NCI-H2227 (cell line): ENCODE data around the gene WBP2NL.
"Not testable (repeated sequence)": the region's sequence is repeated elsewhere in the genome, so short reads cannot be mapped to it uniquely, and the experiment has no call there.

ENCODE experiments used
- DNase-seq: peaks from one replicate; lab custom pipeline; 2025; ENCODE audit not compliant: unreplicated experiment; lab: John Stamatoyannopoulos, UW

WBP2NL gene

DNA sequence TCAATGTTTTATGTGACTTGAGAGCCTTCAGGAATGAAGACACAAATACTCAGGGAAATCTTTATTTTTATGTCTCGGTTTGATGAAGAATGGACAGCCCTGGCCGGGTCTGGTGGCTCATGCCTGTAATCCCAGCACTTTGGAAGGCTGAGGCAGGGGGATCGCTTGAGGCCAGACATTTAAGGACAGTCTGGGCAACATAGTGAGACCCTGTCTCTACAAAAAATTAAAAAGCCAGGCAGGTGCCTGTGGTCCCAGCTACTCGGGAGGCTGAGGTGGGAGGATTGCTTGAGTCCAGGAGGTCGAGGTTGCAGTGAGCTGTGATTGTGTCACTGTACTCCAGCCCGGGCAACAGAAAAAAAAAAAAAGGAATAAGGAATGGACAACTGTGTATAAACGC lies 72.9 kb downstream of the WBP2NL start:
- DNase-seq: not testable (repeated sequence)

GRCh38 chr22:42072606-42073330 lies 74.2 kb downstream of the WBP2NL start:
- DNase-seq: no peak

GRCh38 chr22:42073621-42074041 lies 75.0 kb downstream of the WBP2NL start:
- no peak for DNase-seq

GRCh38 chr22:42074132-42074811 lies 75.7 kb downstream of the WBP2NL start, which contains the start of gene PHETA2:
Gene PHETA2, plus strand, starts transcription at chr22:42074248. Its CDS starts 3,046 bp downstream, at chr22:42077294.
- no peak for DNase-seq

DNA sequence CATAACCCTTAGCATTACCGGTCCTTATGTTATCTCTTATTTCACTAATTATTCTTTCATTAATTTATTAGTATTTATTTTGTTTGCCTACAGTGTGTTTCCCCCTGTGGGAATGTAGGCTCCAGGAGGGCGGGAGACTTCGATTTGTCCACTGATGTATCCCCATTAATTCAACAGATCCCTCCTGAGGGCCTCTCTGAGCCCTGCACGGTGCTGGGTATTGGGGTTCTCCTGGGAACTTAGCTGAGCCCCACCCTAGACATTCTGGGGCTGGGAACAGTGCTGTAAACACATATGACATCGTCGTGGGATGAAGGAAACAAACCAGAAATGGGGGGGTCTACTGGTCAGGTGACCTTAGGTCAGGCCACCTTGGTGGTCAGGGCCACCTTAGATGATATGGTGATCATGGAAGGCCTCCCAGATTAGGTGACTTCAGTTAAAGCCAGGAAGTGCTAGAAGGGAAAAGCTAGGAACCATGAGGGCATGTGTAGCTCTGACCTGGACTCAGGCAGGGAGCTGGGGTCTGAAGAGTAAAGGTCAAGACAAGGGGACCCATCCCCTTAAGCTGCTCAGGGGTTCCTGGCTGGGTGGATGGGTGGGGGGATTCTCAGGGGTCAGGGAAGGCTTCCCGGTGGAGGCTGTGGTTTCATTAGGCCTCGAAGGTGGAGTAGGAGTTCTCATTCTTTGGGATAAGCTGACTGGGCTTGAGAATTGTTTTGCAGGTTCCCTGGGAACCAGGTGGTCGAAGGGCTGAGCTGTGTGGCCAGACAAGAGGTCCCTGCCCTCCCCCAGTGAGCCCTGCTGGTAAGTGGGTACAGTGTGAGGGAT lies 76.5 kb downstream of the WBP2NL start:
- no peak for DNase-seq

- DNase-seq: no peak
Observed at GRCh38 chr22:42076764-42077485, 78.3 kb downstream of the WBP2NL start.

DNA sequence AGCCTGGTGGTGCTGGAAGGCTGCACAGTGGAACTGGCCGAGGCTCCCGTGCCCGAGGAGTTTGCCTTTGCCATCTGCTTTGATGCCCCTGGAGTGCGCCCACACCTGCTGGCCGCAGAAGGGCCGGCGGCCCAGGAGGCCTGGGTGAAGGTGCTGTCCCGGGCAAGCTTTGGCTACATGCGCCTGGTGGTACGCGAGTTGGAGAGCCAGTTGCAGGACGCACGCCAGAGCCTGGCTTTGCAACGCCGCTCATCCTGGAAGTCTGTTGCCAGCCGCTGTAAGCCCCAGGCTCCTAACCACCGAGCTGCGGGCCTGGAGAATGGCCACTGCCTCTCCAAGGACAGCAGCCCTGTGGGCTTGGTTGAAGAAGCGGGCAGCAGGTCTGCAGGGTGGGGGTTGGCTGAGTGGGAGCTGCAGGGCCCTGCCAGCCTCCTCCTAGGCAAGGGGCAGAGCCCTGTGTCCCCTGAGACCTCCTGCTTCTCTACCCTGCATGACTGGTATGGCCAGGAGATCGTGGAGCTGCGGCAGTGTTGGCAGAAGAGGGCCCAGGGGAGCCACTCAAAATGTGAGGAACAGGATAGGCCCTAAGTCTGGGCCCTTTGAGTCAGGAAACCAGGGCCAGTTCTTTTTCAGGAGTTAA lies 79.0 kb downstream of the WBP2NL start:
- no peak for DNase-seq
